Fibroblast of skin of left biceps (primary cell): ENCODE data around the gene PANK1.

Experiments used
- DNase-seq, 2 experiments: peaks; one replicate each; pipeline ENCODE4 v3.0.0-alpha.2; 2013; ENCODE audit warnings: low read depth in 2 of 2

The PANK1 gene

DNA sequence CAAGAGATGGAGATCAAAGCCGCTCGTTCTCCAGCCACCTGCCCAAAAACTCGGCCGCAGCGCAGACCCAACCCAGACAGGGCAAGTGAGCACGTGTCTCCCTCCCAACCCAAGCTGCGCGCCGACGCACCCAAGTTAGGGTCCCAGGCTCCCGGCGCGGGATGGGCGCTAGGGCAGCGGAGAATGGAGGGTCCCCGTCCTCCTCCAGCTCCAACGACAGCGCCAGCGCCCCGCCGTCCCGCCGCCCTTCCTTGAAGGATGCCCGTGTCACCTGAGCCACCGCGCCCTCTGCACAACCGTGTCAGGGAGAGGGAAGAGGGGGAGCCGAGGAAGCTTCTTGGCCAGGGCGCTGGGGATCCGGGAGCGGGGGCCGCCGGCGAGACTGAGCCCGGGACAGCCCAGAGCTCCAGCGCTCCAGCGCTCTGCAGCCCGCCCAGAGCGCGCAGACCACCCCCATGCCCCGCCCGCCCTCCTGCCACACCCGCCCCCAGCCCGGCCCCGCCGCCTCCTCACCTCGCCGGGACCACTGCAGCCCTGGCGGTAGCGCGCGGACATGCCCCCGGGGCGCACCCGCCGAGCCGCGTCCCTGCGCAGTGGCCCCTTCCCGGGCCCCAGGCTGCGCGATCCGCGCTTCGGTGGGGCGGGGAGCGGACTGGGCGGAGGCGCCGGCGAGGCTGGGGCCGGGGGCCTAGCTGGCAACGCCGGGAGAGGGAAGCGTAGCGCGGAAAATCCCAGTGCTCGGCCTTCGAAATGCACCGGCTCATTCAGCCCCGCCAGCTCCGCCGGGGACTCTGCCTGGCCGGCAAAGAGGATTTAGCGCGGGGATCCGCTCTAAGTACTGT lies 109.7 kb downstream of the PANK1 start, which contains the start of gene SLC16A12:
SLC16A12 (minus strand) TSS at position 424 of the 842 bp plus-strand sequence. CDS start 73,016 bp downstream, outside the sequence.
- no peak for DNase-seq

DNA sequence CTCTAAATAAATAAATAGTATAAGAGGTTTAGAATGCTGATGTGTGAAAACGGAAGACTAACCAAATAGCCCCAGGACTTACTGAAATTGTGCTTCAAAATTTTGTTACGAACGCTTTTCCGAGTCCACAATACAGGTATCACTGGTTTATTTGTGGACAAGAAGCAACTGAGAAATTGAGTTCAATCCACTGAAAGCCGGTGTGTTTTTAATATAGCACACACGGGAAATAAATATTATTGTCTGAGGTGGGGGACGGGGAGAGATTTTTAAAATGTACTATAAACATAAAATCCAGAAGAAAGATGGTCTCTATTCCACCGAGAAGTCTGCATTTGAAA lies 110.2 kb downstream of the PANK1 start:
- DNase-seq = no peak
